ENCODE data around the gene FOXP1. TPM values are rescaled to one million over a fixed set of nuclear protein-coding genes. Genes with fewer than 3 reads are reported as not detected.

The FOXP1 gene
- total and polyA plus RNA-seq, 2 donors (not counting 1 experiment from before 2014, with no cell fraction given) = 70.3 to 101 TPM

DNA sequence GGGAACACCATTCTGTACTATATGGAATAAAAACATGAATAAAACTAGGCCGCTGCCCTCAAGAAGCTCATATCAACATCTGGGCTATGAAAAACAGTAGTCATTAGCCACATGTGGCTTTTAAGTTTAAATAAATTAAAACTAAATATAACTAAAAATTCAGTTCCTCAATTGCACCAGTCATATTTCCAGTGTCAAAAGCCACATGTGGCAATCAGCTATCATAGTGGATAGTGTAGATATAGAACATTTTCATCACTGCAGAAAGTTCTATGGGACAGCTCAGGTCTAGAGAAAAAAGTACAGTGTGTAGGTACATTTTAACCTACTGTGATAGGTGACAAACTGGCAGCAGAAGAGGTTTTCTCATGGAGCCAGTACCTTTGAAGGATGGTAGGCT is 261.4 kb downstream of the FOXP1 start:
- Histone ChIP-seq H3K4me3 (replicated peaks in 1 of 4; ENCODE audit: control extremely low read depth in 1 of 4, insufficient read depth in 1 of 4, low read depth in 3 of 4, low read length in 4 of 4) (no peak overlapping the region), H3K4me2 (ENCODE audit: extremely low read depth, insufficient read depth, low read length) (no peak overlapping the region), H3K9me3 (ENCODE audit: control insufficient read depth, insufficient read depth, low read depth, low read length) (no peaks in the 10 kb centered on the region), H3K27ac (ENCODE audit: insufficient read depth, low read length) (no peak overlapping the region), H3K79me2 (ENCODE audit: control insufficient read depth, insufficient read depth, low read length) (no peaks in the 10 kb centered on the region), H4K20me1 (ENCODE audit: control insufficient read depth, extremely low read depth, insufficient read depth, low read length) (no peaks in the 10 kb centered on the region), H3K4me1 (ENCODE audit: control insufficient read depth, extremely low read depth, insufficient read depth, low read length) (no peaks in the 10 kb centered on the region), H3K27me3 (ENCODE audit: control insufficient read depth, insufficient read depth, low read length) (no peaks in the 10 kb centered on the region), H2AFZ (ENCODE audit: low read length) (no peak overlapping the region), H3K36me3 (ENCODE audit: control insufficient read depth, insufficient read depth, low read length) (no peaks in the 10 kb centered on the region), H3K9ac (ENCODE audit: insufficient read depth, low read length) (no peak overlapping the region)
- TF ChIP-seq, protein P1, sequence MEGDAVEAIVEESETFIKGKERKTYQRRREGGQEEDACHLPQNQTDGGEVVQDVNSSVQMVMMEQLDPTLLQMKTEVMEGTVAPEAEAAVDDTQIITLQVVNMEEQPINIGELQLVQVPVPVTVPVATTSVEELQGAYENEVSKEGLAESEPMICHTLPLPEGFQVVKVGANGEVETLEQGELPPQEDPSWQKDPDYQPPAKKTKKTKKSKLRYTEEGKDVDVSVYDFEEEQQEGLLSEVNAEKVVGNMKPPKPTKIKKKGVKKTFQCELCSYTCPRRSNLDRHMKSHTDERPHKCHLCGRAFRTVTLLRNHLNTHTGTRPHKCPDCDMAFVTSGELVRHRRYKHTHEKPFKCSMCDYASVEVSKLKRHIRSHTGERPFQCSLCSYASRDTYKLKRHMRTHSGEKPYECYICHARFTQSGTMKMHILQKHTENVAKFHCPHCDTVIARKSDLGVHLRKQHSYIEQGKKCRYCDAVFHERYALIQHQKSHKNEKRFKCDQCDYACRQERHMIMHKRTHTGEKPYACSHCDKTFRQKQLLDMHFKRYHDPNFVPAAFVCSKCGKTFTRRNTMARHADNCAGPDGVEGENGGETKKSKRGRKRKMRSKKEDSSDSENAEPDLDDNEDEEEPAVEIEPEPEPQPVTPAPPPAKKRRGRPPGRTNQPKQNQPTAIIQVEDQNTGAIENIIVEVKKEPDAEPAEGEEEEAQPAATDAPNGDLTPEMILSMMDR (conservative IDR thresholded peaks at IDR 0.05 in 1 of 2, IDR thresholded peaks at IDR 0.05 in 1 of 2; ENCODE audit: low read depth in 1 of 2, low read length in 2 of 2) = no peak
- no peak for TF ChIP-seq EZH2 (IDR thresholded peaks at IDR 0.05; ENCODE audit: low read length, missing control alignments)
- DNase-seq (ENCODE audit: low read depth in 2 of 2) = no peak

DNA sequence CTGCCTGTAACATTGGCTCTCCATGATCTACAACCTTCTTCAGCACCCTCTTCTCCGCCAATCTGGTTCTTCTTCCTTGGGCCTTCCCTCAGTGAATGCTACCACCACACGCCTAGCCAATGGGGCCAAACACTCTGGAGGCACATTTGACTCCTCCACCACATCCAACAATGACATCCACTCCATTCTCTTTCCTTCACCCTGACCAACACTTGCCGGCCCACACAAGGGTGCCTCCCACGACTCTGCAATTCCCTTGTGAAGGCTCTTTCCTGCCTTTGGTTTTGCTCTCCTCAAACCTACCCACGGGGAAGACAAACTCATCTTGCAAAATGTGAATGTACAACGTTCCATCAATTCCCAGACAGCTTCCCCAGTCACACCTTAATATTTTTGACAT is 263.8 kb downstream of the FOXP1 start:
- no peak overlapping the region for H3K4me2 ChIP-seq (ENCODE audit: extremely low read depth, insufficient read depth, low read length)

DNA sequence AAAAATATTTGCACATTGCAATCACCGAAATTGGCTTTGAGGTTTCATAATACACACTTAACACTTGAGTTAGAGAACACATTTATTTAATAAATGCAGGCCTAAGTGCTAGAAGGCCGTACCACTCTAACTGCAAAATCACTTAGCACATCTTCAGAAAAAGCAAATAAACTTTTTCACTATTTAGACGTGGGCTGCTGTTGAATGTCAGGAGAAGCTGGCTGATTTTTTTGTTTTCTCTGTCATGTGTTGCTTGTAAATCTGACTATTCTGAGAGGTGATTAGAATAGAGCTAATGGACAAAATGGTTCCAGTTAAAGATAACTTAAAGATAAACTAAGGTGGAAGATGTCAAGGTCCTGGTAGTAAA is 265.1 kb downstream of the FOXP1 start:
- Histone ChIP-seq H3K27ac (ENCODE audit: insufficient read depth, low read length) (no peak overlapping the region), H3K9me3 (ENCODE audit: control insufficient read depth, insufficient read depth, low read depth, low read length) (no peaks in the 10 kb centered on the region), H3K4me1 (ENCODE audit: control insufficient read depth, extremely low read depth, insufficient read depth, low read length) (no peaks in the 10 kb centered on the region), H3K27me3 (ENCODE audit: control insufficient read depth, insufficient read depth, low read length) (no peaks in the 10 kb centered on the region), H2AFZ (ENCODE audit: low read length) (no peak overlapping the region), H3K4me3 (replicated peaks in 1 of 4; ENCODE audit: control extremely low read depth in 1 of 4, insufficient read depth in 1 of 4, low read depth in 3 of 4, low read length in 4 of 4) (no peak overlapping the region), H3K4me2 (ENCODE audit: extremely low read depth, insufficient read depth, low read length) (no peak overlapping the region), H4K20me1 (ENCODE audit: control insufficient read depth, extremely low read depth, insufficient read depth, low read length) (no peaks in the 10 kb centered on the region), H3K79me2 (ENCODE audit: control insufficient read depth, insufficient read depth, low read length) (no peaks in the 10 kb centered on the region), H3K9ac (ENCODE audit: insufficient read depth, low read length) (no peak overlapping the region), H3K36me3 (ENCODE audit: control insufficient read depth, insufficient read depth, low read length) (no peaks in the 10 kb centered on the region)
- no peak for TF ChIP-seq EZH2 (IDR thresholded peaks at IDR 0.05; ENCODE audit: low read length, missing control alignments)
- TF ChIP-seq, protein P1 (conservative IDR thresholded peaks at IDR 0.05 in 1 of 2, IDR thresholded peaks at IDR 0.05 in 1 of 2; ENCODE audit: low read depth in 1 of 2, low read length in 2 of 2) = no peak
- DNase-seq (ENCODE audit: low read depth in 2 of 2) = no peak

More for the DNA sequence above, 263.8 kb downstream of the FOXP1 start:
- Histone ChIP-seq H2AFZ (ENCODE audit: low read length) (no peak overlapping the region), H4K20me1 (ENCODE audit: control insufficient read depth, extremely low read depth, insufficient read depth, low read length) (no peaks in the 10 kb centered on the region), H3K4me1 (ENCODE audit: control insufficient read depth, extremely low read depth, insufficient read depth, low read length) (no peaks in the 10 kb centered on the region), H3K4me3 (replicated peaks in 1 of 4; ENCODE audit: control extremely low read depth in 1 of 4, insufficient read depth in 1 of 4, low read depth in 3 of 4, low read length in 4 of 4) (no peak overlapping the region), H3K27me3 (ENCODE audit: control insufficient read depth, insufficient read depth, low read length) (no peaks in the 10 kb centered on the region), H3K9me3 (ENCODE audit: control insufficient read depth, insufficient read depth, low read depth, low read length) (no peaks in the 10 kb centered on the region), H3K36me3 (ENCODE audit: control insufficient read depth, insufficient read depth, low read length) (no peaks in the 10 kb centered on the region), H3K27ac (ENCODE audit: insufficient read depth, low read length) (no peak overlapping the region), H3K79me2 (ENCODE audit: control insufficient read depth, insufficient read depth, low read length) (no peaks in the 10 kb centered on the region), H3K9ac (ENCODE audit: insufficient read depth, low read length) (no peak overlapping the region)
- no peak for DNase-seq (ENCODE audit: low read depth in 2 of 2)
- TF ChIP-seq, protein P1 (conservative IDR thresholded peaks at IDR 0.05 in 1 of 2, IDR thresholded peaks at IDR 0.05 in 1 of 2; ENCODE audit: low read depth in 1 of 2, low read length in 2 of 2) = no peak
- no peak for TF ChIP-seq EZH2 (IDR thresholded peaks at IDR 0.05; ENCODE audit: low read length, missing control alignments)

Measured in fibroblast of lung (primary cell).